ENCODE results near the gene MAPK8IP1. TPM values are rescaled to one million over a fixed set of nuclear protein-coding genes. Genes with fewer than 3 reads are reported as not detected.
"Not testable (repeated sequence)": the region's sequence is repeated elsewhere in the genome, so short reads cannot be mapped to it uniquely, and the experiment has no call there.

Gene MAPK8IP1
- 13.2 and 14.8 TPM in 2 replicates for total RNA-seq

DNA sequence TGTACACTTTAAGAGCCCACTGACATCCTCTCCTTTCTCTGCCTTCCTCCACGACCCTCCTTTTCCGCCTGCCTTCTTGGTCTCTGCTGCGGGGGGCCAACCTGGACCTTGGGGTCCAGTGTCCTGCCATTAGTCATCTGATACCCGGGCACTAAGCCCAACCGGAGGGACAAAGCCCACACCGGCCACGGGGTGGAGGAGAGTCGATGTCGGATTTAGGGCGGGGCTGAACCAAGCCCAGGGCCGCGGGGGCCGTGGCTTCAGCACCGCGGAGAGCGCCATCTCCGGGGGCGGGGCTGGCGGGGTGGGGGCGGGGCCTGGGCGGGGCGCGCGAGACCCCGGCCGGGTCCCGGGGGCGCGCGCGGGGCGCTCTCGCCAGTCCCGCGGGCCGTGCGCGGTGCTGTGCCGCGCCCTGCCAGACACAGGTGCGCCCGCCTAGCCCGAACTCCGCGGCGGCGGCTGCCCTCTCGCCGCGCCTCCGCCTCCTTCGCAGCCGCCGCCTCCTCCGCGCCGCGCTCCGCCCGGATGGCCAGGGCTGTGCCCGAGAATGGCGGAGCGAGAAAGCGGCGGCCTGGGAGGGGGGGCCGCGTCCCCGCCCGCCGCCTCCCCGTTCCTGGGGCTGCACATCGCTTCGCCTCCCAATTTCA is at the start of gene MAPK8IP1:
MAPK8IP1 (plus strand) TSS at position 378 of the 647 bp plus-strand sequence; CDS start at position 548, 170 bp downstream.
- peaks cover 11% of the 10 kb centered on the region for H3K27me3 ChIP-seq (ENCODE audit: control insufficient read depth, insufficient read depth, low read length)
- DNase-seq (ENCODE audit: low read depth): no peak
- H3K4me3 ChIP-seq (ENCODE audit: low read depth, low read length): peak within 1 kb of the TSS; percentile 30
- no peaks in the 10 kb centered on the region for H3K36me3 ChIP-seq (ENCODE audit: control insufficient read depth, insufficient read depth, low read length)
- TF ChIP-seq, protein P1, sequence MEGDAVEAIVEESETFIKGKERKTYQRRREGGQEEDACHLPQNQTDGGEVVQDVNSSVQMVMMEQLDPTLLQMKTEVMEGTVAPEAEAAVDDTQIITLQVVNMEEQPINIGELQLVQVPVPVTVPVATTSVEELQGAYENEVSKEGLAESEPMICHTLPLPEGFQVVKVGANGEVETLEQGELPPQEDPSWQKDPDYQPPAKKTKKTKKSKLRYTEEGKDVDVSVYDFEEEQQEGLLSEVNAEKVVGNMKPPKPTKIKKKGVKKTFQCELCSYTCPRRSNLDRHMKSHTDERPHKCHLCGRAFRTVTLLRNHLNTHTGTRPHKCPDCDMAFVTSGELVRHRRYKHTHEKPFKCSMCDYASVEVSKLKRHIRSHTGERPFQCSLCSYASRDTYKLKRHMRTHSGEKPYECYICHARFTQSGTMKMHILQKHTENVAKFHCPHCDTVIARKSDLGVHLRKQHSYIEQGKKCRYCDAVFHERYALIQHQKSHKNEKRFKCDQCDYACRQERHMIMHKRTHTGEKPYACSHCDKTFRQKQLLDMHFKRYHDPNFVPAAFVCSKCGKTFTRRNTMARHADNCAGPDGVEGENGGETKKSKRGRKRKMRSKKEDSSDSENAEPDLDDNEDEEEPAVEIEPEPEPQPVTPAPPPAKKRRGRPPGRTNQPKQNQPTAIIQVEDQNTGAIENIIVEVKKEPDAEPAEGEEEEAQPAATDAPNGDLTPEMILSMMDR (IDR thresholded peaks at IDR 0.05; ENCODE audit: insufficient read depth, low read length, poor library complexity, severe bottlenecking): no peak

DNA sequence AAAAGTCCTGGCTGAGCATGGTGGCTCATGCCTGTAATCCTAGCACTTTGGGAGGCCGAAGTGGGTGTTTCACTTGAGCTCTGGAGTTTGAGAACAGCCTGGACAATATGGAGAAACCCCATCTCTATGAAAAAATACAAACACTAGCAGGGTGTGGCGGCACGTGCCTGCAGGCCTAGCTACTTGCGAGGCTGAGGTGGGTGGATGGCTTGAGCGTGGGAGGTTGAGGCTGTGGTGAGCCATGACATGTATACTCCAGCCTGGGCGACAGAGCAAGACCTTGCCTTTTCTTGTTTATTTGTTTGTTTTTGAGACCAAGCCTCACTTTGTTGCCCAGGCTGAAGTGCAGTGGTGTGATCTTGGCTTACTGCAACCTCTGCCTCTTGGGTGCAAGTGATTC is 46.2 kb upstream of the MAPK8IP1 start:
- no peaks in the 10 kb centered on the region for H3K36me3 ChIP-seq (ENCODE audit: control insufficient read depth, insufficient read depth, low read length)
- no peak for DNase-seq (ENCODE audit: low read depth)
- no peaks in the 10 kb centered on the region for H3K27me3 ChIP-seq (ENCODE audit: control insufficient read depth, insufficient read depth, low read length)
- TF ChIP-seq, protein P1 (IDR thresholded peaks at IDR 0.05; ENCODE audit: insufficient read depth, low read length, poor library complexity, severe bottlenecking): no peak
- H3K4me3 ChIP-seq (ENCODE audit: low read depth, low read length): no peak overlapping the region

DNA sequence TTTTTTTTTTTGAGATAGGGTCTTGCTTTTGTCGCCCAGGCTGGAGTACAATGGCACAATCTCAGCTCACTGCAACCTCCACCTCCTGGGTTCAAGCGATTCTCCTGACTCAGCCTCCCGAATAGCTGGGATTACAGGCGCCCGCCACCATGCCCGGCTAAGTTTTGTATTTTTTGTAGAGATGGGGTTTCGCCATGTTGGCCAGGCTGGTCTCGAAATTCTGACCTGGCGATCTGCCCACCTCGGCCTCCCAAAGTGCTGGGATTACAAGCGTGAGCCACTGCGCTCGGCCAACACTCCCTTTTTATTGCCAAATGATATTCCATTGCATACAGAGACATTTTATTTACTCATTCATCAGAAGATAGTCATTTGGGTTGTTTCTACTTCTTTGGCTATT is 45.2 kb upstream of the MAPK8IP1 start:
- H3K36me3 ChIP-seq (ENCODE audit: control insufficient read depth, insufficient read depth, low read length); H3K27me3 ChIP-seq (ENCODE audit: control insufficient read depth, insufficient read depth, low read length); H3K4me3 ChIP-seq (ENCODE audit: low read depth, low read length); DNase-seq (ENCODE audit: low read depth): not testable (repeated sequence)

DNA sequence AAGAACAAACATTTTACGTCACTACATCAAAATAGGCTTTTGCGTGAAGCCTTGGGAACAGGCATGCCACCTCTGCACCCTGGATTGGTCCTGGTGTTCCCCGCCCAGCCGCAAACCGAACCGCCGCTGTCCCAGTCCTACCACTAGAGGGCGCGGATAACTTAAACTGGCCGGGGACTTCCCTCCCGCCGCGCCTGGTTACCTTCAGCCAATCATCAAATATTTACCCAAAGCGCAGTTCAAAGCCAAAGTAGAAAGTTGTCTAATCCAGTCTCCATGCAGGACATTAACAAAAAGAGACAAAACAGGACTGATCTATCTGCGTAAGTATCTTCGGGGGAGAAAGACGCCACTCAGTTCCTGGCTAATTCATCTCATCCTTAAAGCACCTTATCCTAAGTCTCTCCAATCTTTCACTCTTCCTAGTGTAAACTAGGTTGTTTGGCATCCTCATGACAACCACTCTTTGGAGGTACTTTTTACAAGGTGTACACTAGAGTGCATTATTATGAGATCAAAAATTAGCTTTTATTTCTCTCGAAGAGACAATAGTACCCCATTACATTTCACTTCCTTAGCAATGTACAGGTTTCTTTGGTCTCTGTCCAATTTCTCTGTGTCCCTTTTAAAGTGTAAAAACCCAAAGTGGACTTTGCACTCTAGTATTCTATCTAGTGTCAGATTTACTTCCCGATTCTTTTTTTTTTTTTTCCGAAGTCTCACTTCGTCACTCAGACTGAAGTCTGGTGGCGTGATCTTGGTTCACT is 42.1 kb upstream of the MAPK8IP1 start:
- Histone ChIP-seq H3K27me3 (ENCODE audit: control insufficient read depth, insufficient read depth, low read length) (peaks cover 3% of the 10 kb centered on the region), H3K36me3 (ENCODE audit: control insufficient read depth, insufficient read depth, low read length) (no peaks in the 10 kb centered on the region), H3K4me3 (ENCODE audit: low read depth, low read length) (no peak overlapping the region)
- no peak for DNase-seq (ENCODE audit: low read depth)
- TF ChIP-seq, protein P1 (IDR thresholded peaks at IDR 0.05; ENCODE audit: insufficient read depth, low read length, poor library complexity, severe bottlenecking): peak; percentile 97

DNA sequence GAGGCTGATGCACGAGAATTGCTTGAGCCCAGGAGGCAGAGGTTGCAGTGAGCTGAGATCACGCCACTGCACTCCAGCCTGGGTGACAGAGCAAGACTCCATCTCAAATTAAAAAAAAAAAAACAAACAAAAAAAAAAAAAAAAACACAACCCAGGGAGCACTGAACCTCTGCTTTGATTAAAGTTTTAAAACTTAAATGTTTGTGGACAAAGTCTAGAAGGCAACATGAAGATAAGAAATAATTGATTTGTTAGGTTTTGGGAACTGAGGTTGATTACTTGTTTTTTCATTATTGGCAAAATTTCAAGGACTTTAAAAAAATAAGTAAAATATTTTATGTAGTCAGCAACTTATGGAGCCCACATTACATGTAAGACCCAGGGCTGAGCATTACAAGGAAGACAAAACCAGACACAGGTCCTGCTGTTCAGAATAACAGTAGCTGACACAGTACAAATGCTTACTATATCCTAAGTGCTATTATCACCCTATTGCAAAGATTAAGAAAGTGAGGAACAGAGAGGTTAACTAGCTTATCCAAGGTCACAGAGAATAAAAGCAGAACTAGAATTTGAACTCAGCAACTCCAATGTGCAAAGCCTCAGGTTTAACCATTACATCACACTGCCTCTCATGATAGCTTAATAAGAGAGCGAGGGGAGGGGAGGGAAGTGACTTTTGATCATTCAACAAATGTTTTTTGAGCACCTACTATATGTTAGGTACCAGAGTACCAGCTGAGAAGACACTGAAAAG is 40.5 kb upstream of the MAPK8IP1 start:
- TF ChIP-seq, protein P1 (IDR thresholded peaks at IDR 0.05; ENCODE audit: insufficient read depth, low read length, poor library complexity, severe bottlenecking): no peak
- H3K36me3 ChIP-seq (ENCODE audit: control insufficient read depth, insufficient read depth, low read length): no peaks in the 10 kb centered on the region
- peaks cover 3% of the 10 kb centered on the region for H3K27me3 ChIP-seq (ENCODE audit: control insufficient read depth, insufficient read depth, low read length)
- no peak overlapping the region for H3K4me3 ChIP-seq (ENCODE audit: low read depth, low read length)
- DNase-seq (ENCODE audit: low read depth): no peak

DNA sequence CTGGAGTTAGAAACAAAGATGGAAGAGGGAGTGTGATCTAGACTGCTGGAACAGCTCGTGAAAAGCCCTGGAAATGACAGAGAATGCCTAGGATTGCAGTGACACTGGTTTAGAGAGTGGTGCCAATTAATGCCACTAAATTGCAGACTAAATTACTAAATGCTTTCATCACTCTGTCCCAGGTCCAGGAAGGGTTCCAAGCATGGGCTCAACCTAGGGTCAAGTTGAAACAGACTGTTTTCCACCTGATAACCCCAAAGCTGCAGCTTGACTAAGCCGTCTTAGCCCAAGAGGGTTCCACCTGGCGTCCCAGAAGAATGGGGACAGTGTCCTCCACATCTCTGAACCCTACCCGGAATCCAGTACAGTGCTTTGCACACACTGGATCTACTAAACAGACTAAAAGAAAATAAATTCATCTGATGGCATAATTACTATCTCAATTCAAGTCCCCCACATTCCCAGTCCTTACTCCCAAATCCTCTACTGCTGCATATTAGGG is 39.2 kb upstream of the MAPK8IP1 start:
- Histone ChIP-seq H3K36me3 (ENCODE audit: control insufficient read depth, insufficient read depth, low read length) (no peaks in the 10 kb centered on the region), H3K27me3 (ENCODE audit: control insufficient read depth, insufficient read depth, low read length) (peaks cover 3% of the 10 kb centered on the region), H3K4me3 (ENCODE audit: low read depth, low read length) (no peak overlapping the region)
- TF ChIP-seq, protein P1 (IDR thresholded peaks at IDR 0.05; ENCODE audit: insufficient read depth, low read length, poor library complexity, severe bottlenecking): no peak
- no peak for DNase-seq (ENCODE audit: low read depth)
